DMS53 treated with DMSO at 0.1 percent for 48 hours (cell line): ENCODE measurements around the gene DNASE2B.
"Not testable (repeated sequence)": the region's sequence is repeated elsewhere in the genome, so short reads cannot be mapped to it uniquely, and the experiment has no call there.

Experiments
- DNase-seq: peaks from one replicate; lab custom pipeline; 2025; ENCODE audit not compliant: unreplicated experiment; lab: John Stamatoyannopoulos, UW

DNASE2B gene

DNA sequence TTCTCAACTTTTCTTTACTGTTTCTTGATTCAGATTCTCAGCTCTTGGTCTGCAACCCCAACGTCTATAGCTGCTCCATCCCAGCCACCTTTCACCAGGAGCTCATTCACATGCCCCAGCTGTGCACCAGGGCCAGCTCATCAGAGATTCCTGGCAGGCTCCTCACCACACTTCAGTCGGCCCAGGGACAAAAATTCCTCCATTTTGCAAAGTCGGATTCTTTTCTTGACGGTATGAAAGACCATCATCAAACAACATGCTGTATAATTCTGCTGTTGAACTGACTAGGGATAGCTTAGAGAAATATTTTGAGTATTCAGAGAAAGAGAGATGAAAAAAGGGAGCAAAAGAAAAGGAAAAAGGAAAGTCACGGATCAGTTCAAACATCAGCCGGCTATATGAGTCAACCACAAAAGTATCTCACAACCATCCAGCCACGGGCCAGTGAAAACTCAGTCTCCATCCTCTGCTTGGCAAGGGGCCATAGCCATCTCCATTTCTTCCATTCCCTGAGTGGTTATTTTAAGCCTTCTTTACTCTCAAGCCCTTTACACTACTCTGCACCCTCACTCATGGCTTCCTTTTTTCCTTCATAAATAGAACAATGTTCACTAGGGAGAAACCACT lies 14.1 kb downstream of the DNASE2B start:
- DNase-seq: no peak

GRCh38 chr1:84415396-84415795 lies 17.1 kb downstream of the DNASE2B start:
- no peak for DNase-seq

- no peak for DNase-seq
These were observed 24.6 kb downstream of the DNASE2B start for GRCh38 chr1:84422909-84423308.

- DNase-seq: no peak
These were observed 26.3 kb downstream of the DNASE2B start for GRCh38 chr1:84424513-84425149.

GRCh38 chr1:84425150-84425896 lies 27.0 kb downstream of the DNASE2B start:
- DNase-seq: no peak

- DNase-seq: peak; percentile 34
These were observed 28.1 kb downstream of the DNASE2B start for GRCh38 chr1:84426376-84426775.

DNA sequence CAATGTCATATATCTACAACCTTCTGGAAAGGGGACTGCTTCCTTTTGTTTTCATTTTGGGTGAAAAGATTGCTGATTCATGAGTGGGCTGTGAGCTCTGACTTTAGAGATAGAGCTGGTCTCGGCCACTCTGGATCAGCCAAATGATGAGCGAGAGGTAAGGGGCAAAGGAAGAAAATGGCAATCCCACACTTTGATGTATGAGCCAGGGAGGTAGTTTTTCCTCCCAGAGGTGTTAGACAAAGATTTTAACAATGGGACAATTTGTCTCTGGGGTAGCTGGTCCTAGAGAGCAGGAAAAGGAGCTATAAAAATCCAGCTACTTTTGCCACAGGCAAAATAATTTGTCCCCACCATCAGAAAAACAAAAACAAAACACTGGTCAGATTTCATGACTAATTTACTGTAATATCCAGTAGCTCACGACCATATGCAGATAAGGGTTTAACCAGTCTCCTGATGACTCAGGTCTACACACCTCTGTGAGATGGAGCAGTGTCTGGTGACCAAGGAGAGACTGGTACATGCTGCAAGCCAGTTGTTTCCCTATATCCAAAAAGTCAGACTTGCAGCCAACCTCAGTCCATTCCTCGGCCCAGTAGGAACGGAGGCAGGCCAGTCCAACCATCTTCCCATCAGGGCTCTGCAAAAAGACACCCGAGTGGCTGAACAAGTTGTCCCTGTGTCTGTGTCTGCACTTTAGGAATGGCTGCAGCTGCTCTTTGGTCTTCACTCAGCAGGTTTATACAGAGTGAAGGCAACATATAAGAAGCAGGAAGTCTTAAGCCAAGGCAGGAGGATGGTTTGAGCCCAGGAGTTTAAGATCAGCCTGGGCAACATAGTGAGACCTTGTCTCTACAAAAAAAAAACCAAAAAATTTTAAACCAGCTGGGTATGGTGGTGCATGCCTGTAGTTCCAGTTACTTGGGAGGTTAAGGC lies 29.2 kb downstream of the DNASE2B start:
- DNase-seq: no peak

DNA sequence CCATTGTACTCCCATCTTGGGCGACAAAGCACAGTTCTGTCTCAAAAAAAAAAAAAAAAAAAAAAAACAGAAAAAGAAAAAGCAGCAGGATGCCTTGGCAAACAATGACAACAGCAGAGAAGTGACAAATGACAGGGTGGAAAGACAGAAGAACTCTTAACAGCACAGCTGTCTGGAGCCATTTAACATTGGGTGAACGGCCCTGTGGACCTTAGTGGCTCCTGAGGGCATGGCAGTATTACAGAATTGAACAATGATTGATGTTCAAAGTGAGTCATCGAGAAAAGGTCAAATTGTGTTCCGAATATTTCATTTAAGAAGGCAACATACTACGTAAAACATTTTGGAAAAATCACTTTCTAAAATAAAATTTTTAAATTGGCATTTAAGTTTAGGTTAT lies 30.0 kb downstream of the DNASE2B start:
- DNase-seq: no peak

- no peak for DNase-seq
These were observed 30.9 kb downstream of the DNASE2B start for GRCh38 chr1:84429231-84429630.

DNA sequence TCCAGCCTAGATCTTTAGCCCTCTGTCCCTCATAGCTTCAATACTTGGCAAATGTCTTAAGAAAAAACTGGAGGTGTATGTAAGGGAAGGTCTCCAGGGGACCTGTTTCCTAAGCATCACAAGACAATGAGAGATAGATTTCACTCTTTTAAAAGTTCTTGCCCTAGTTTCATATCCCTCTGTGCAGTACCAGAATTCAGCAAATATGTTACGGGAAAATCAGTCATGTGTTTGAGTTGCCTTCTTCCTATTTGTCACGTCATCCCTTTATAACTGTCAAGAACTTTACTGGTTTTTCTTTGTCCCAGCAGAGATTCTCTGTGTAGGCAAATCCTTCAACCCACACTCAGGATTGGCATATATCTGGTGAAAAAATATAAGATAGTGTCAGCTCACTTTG lies 32.3 kb downstream of the DNASE2B start:
- DNase-seq: no peak

GRCh38 chr1:84433258-84434080 lies 35.2 kb downstream of the DNASE2B start:
- DNase-seq: peak; percentile 85

GRCh38 chr1:84434081-84434769 lies 35.9 kb downstream of the DNASE2B start:
- no peak for DNase-seq

- DNase-seq: no peak
These were observed 36.7 kb downstream of the DNASE2B start for GRCh38 chr1:84434801-84435549.

DNA sequence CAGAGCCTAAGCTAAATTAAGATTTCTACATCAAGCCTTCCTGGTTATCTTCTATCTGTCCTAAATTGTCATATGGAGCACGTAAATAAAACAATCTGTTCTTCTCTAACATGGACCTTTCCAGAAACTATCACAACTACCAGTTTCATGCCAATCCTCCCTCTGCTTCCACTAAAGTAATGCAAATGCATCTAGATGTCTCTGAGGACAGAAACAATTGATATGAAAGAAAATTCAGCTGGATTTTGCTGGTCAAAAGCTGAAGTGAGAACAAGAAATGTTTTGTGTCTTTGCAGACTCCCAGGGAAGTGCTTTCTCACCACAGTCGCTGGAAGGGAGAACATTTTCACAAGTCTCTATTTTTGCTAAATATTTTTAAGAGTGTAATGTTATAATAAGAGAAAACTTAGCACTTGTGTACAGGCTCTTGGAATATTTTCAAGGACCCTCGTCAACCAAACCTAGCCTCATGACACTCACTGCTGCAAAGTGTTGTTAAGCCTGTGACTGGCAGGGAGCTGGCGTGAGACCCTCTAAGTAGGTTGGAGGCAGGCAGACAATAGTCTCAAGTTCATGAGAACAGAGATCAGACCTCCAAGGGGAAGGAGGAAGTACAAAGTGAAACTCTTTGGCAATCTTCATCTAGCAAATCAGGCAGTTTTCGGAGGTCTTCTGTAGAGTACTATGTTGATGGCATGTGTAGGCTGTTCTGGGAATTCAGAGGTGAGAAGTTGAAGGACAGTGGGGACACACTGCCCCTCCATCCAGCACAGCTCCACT lies 38.8 kb downstream of the DNASE2B start:
- no peak for DNase-seq

- DNase-seq: peak; percentile 56
These were observed 44.0 kb downstream of the DNASE2B start for GRCh38 chr1:84442256-84442655.

DNA sequence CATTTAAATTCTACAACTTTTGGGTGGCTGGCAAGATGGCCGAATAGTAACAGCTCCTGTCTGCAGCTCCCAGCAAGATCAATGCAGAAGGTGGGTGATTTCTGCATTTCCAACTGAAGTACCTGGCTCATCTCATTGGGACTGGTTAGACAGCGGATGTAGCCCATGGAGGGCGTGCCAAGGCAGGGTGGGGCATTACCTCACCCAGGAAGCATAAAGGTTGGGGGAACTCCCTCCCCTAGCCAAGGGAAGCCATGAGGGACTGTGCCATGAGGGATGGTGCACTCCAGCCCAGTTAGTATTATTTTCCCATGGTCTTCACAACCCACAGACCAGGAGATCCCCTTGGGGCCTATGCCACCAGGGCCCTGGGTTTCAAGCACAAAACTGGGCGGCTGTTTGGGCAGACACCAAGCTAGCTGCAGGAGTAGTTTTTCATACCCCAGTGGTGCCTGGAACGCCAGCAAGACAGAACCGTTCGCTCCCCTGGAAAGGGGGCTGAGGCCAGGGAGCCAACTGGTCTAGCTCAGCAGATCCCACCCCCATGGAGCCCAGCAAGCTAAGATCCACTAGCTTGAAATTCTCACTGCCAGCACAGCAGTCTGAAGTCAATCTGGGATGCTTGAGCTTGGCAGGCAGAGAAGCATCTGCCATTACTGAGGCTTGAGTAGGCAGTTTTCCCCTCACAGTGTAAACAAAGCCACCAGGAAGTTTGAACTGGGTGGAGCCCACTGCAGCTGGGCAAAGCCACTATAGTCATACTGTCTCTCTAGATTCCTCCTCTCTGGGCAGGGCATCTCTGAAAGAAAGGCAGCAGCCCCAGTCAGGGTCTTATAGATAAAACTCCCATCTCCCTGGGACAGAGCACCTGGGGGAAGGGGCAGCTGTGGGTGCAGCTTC lies 44.7 kb downstream of the DNASE2B start:
- peak; percentile 47 for DNase-seq

GRCh38 chr1:84448704-84449103 lies 50.4 kb downstream of the DNASE2B start:
- DNase-seq: not testable (repeated sequence)
